Mammary epithelial cell (primary cell): ENCODE measurements around the gene ZNF670.

Source experiments
- EZH2 ChIP-seq: IDR thresholded peaks from 2 replicates; pipeline ENCODE4 v1.6.1; 2012; ENCODE audit warnings: low read length, inconsistent platforms, borderline replicate concordance
- TF ChIP-seq, protein P1 (sequence below), 2 donors: IDR thresholded peaks in 1 of 2; conservative IDR thresholded peaks in 1 of 2; 2 replicates each; pipeline ENCODE4 v1.5.1; 2011 to 2012; ENCODE audit warnings: inconsistent platforms in 2 of 2, low read length in 2 of 2, mild to moderate bottlenecking in 2 of 2, control low read depth in 1 of 2, low read depth in 1 of 2; ENCODE audit not compliant: insufficient read depth in 1 of 2; ENCODE audit errors: extremely low read depth in 1 of 2

DNA sequence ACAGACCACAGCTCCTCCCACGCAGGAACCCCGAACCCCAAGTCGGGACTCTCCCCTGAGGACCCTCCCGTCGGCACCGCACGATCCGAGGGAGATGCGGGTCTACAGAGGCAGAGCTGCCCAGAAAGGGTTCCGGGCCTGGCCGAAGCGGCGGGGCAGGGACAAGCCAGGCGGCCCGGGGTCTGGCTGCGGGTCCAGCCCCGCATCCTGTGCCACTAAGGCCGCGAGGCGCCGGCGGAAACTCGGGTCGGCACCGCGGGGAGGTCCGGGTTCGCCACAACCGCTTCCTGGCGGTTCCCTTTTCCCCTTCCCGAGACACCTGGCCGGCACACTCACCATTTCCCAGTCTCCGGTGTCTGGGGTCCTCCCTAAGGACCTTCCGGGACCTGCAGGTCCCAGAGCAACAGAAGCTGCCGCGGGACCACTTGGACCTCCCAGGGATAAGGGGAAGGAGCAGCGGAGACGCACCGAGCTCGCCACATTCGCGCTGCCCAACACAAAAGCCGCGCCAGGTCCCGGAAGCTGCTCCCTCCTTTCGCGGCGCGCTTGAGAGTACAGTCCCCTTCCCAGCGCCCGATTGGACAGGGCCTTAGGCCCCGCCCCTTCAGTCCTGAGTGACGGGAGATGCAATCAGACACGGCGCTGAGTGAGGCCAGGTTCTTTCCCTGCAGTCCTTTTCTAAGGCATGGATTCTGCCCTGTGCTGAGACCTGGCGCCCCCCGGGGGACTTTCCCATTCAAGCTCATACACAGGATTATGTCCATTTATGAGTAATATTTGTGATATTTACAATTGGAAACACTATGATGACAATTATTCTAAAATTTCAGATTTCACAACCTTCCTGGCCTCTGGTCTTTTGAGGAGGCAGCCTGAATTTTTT, at the start of gene ZNF670:
- TF ChIP-seq, protein P1, sequence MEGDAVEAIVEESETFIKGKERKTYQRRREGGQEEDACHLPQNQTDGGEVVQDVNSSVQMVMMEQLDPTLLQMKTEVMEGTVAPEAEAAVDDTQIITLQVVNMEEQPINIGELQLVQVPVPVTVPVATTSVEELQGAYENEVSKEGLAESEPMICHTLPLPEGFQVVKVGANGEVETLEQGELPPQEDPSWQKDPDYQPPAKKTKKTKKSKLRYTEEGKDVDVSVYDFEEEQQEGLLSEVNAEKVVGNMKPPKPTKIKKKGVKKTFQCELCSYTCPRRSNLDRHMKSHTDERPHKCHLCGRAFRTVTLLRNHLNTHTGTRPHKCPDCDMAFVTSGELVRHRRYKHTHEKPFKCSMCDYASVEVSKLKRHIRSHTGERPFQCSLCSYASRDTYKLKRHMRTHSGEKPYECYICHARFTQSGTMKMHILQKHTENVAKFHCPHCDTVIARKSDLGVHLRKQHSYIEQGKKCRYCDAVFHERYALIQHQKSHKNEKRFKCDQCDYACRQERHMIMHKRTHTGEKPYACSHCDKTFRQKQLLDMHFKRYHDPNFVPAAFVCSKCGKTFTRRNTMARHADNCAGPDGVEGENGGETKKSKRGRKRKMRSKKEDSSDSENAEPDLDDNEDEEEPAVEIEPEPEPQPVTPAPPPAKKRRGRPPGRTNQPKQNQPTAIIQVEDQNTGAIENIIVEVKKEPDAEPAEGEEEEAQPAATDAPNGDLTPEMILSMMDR (conservative IDR thresholded peaks at IDR 0.05 in 1 of 2, IDR thresholded peaks at IDR 0.05 in 1 of 2; ENCODE audit: extremely low read depth in 1 of 2, insufficient read depth in 1 of 2, low read depth in 1 of 2, low read length in 2 of 2) = no peak
- TF ChIP-seq EZH2 = no peak
